ENCODE data around the gene SLC26A11.

Gene SLC26A11

DNA sequence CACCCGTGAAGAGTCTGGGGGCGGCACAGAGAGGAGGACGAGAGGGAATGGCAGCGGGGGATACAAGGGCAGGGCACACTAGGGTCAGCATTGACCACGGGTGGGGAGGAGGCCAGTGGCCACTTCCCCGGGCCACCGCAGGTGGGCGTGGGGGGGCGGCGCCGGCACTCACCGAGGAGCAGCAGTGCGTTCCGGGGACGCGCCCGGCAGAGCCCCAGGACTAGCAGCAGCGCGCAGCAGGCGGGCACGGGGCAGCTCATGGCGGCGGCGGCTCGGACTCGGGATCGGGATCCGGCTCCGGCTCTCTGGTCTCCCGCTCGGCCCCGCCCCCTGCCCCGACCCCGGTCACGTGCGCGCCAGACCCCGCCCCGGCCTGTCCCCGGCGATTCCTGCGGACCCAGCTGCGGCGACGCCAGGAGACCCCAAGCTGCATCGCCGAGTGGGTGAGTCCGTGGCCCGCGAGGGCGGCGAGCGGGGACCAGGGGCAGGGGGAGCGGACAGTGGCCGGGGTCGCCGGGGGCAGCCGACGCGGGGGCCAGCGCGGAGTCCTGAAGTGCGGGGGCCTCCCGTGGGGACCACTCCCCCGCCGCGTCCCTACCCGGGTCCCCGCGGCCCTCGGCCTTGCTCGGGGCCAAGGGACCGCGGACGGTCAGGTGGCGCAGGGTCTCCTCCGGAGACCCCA is at the start of gene SLC26A11, which contains the start of gene SGSH:
SLC26A11 (plus strand) TSS at position 374 of the 682 bp plus-strand sequence. CDS start 1,134 bp downstream, outside the sequence.
SGSH (minus strand) TSS at position 280 of the 682 bp plus-strand sequence; CDS start at position 260, 20 bp downstream.
- DNase-seq (ENCODE audit: low read depth, low spot score), result no peak

DNA sequence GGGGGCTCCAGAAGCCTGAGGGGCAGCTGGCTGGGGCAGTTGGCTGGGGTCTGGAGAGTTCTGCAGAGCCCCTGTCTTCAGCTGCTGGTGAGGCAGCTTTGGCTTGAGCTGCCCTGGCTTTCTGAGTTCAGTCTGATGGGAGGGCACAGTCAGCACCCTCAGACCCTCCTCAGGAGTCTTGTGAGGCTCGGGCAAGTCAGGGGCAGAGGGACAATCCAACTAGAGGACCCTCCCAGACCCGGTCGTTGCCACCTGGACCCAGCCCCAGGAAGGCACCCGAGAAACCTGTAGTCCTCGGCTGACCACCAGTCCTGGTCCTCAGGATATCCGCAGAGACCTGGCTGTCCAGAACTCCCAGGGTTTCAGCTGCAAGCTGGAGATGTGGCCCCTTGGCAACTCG is 48.5 kb upstream of the SLC26A11 start:
- no peak for DNase-seq (ENCODE audit: low read depth, low spot score)

DNA sequence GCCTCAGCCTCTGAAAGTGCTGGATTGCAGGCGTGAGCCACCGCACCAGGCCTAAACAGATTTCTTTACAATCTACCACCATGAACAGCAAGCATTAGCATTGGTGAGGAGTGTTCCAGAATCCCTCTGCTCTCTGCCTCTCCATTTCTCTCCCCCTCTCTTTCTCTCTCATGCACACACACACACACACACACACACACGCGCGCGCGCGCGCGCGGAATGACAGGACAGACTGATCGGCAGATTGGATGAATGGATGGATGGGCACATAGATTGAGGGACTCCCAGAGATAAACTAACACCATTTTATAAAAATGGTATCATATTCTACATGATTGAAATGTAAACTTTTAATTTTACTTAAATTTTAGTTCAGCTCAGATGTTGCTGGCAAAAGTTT is 47.1 kb upstream of the SLC26A11 start:
- no peak for DNase-seq (ENCODE audit: low read depth, low spot score)

DNA sequence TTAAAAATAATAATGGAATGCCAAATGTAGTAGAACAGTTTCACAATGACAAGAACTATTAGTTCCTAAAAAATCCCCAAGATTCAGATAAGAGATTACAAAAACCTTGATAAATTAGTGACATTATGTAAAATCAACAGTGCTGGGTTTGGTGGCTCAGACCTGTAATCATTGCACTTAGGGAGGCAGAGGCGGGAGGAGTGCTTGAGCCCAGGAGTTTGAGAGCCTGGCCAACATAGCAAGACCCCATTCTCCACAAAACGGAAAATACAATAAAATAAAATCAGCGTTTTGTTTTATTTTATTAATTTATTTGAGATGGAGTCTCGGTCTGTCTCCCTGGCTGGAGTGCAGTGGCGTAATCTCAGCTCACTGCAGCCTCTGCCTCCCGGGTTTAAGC is 46.3 kb upstream of the SLC26A11 start:
- DNase-seq (ENCODE audit: low read depth, low spot score), result no peak

DNA sequence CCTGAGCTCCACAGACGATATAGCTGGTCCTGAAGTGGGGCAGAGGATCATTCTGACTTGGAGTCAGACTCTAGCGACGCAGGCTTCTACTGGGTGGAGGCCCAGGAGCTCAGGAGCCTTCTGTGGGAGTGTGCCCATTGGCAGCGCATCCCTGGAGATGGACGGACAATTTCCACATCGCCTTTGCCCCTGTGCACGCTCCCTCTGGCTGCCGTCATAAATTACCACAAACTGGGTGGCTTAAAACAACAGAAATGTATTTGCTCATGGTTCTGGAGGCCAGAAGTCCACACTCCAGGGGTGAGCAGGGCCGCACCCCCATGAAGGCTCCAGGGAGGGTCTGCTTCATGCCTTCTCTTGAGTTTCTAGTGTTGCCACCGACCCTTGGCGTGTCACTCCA is 43.5 kb upstream of the SLC26A11 start:
- DNase-seq (ENCODE audit: low read depth, low spot score), result no peak

DNA sequence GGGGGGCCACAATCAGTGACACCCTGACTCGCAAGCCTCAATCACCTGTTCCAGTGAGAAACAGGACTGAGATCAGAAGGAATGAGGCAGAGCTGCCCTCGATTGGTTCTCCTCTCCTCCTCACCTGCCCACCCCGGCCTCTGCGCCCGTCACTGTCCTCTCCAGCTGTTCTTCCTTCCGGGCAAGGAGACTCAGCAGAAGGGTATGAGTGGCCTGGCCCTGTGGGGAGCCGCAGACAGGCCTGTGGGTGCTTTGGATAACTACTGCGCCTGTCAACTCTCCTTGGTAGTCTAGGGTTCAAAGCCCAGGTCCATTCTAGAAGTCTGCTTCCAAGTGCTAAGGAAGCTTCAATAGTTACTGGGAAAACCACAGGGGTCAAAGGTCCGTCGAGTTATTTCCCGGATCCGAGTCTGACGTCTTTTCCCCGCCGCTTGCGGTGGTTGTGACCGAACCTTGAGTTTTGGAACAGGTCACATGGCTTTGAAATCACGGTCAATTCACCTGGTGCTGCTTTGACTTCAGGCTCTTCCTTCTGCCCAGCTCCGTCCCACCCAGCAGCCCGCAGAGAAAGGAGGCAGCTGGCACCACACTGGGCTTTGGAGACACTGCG is 42.1 kb upstream of the SLC26A11 start:
- no peak for DNase-seq (ENCODE audit: low read depth, low spot score)

DNA sequence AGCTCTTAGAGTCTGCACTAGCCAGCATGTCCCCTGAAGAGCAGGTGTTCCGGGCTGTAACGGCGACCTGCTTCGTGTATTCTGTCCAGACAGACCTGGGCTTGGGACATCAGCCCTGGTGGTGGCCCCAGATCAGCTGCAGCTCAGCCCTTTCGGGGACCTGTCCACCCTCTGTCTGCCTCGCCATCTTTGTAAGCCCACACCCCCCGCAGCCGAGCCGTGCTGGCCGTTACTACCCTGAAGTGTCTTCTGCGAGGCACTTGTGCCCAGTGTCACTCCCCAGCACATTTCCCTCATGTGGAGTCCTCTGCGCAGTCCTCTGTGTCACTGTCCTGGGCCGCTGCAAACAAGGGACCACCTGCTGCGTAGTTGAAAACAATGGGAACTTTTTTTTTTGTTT is 40.0 kb upstream of the SLC26A11 start:
- DNase-seq (ENCODE audit: low read depth, low spot score), result no peak

DNA sequence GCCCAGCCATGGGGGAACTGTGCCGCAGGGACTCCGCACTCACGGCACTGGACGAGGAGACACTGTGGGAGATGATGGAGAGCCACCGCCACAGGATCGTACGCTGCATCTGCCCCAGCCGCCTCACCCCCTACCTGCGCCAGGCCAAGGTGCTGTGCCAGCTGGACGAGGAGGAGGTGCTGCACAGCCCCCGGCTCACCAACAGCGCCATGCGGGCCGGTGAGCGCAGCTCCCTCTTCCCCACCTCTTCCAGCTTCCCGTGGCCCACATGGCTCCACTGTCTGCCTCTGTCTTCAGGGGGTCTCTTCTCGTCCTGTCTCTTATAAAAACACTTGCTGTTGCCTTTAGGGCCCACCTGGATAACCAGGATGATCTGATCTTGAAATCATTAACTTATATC is 38.8 kb upstream of the SLC26A11 start:
- DNase-seq (ENCODE audit: low read depth, low spot score), result no peak

DNA sequence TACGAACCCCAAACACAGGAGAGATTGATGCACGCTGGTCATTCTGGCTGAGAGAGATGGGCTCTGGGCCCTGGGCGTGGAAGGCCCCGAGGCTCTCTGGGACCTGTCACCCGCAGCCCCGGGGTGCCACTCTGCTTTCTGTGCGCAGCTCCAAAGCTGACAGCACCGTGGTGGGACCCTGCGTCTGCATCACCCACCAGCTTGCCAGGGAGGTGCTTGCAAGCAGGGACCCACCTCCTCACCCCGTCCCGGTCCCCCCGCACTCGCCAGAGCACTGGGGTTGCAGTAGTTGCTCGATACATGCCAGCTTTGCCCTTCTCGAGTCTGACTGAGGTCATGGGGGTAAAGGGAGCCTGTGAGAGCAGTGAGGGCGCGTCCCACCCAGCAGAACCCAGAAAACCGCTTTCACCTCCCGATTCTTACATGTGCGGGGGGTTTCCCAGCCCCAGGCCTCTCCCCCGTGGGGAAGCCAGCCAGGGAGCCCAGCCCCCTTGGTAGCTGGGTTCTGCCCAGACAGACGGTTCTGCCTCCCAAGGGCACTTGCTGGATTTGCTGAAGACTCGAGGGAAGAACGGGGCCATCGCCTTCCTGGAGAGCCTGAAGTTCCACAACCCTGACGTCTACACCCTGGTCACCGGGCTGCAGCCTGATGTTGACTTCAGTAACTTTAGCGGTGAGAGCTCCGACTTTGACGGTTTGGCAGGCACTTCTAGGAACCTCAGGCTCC is 37.9 kb upstream of the SLC26A11 start:
- DNase-seq (ENCODE audit: low read depth, low spot score), result no peak

DNA sequence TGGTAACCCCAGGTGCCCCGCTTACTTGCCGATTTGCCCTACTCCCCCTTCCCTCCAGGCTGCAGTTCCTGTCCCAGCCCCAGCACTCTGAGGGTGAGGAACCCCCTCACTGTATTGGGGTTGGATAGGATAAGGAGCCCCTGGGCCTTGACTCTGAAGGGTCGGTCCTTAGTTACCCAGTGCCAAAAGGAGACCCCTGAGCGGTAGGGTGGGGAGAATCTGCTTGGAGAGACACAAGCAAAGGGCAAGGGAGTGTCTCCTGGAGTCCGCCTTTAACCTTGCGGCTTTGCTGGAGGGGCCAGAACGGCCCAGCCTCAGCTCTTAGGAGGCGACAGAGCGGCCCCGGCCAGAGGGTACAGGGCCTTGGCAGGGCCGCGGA is 37.4 kb upstream of the SLC26A11 start:
- no peak for DNase-seq (ENCODE audit: low read depth, low spot score)

DNA sequence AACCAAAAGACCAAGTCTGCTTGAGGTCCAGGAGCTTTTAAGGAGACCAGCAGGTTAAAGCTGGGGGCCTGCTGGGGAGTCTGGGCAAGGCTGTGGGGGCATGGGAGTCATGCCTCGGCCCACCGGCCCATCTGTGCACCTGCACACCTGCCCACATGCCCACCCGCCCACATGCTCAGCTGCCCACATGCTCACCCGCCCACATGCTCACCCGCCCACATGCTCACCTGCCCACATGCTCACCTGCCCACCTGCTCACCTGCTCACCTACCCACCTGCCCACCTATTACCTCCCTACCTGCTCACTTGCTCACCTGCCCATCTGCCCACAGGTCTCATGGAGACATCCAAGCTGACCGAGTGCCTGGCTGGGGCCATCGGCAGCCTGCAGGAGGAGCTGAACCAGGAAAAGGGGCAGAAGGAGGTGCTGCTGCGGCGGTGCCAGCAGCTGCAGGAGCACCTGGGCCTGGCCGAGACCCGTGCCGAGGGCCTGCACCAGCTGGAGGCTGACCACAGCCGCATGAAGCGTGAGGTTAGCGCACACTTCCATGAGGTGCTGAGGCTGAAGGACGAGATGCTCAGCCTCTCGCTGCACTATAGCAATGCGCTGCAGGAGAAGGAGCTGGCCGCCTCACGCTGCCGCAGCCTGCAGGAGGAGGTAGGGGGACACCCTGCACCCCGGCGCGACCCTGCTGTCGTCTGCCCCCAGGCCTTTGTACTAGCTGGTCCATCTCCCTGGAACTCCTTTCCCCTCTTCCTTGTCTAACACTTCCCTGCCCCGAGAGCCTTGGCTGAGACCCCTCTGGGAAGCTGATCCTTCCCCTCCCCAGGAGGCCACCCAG is 36.4 kb upstream of the SLC26A11 start:
- no peak for DNase-seq (ENCODE audit: low read depth, low spot score)

DNA sequence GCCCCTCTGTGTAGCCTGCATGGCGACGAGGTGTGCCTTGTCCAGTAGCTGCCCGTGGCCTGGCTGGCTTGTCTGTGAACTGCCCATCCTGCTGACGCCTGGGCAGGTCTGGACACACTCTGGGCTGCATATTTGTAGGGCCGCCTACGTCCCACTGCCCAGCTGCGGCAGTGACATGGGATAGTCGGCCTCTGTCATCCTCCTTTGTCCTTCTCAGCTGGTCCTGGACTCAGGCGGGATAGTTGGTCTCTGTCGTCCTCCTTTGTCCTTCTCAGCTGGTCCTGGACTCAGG is 35.9 kb upstream of the SLC26A11 start:
- DNase-seq (ENCODE audit: low read depth, low spot score), result no peak

DNA sequence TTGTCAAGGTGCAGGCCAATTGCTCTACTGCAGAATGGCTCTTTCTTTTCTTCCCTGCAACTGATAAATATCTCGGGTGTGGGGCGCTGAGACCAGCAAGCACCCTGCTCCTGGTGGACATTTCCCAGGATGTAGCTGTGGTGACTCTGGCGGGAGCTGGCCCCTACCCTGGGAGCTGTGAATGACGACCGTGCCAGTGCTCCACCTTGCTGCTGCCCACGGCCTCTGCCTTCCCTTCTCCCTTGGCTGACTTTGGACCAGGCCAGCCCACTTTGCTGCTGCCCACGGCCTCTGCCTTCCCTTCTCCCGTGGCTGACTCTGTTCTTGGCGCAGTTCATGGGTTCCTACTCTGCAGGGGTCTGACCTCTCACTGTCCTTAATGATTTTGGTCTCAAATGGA is 34.3 kb upstream of the SLC26A11 start:
- no peak for DNase-seq (ENCODE audit: low read depth, low spot score)

DNA sequence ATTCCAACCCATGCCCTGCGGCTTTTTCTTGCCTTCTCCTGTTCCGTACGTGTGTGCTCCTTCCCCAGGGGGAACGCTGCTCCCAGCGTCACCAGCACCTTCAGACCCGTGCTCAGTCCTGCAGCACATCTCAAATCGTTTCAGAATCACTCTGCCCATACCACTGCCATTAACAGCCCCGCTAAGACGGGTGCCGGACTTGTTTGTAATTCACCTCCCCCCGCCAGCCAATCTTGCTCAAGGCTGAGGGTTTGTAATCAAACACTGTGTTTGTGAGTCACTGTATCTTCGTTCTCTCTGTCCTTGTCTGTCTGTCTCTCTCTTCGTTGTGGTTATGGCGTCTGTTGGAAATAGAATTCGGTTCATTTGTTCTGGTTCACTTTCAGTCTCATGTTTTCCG is 33.1 kb upstream of the SLC26A11 start:
- no peak for DNase-seq (ENCODE audit: low read depth, low spot score)

DNA sequence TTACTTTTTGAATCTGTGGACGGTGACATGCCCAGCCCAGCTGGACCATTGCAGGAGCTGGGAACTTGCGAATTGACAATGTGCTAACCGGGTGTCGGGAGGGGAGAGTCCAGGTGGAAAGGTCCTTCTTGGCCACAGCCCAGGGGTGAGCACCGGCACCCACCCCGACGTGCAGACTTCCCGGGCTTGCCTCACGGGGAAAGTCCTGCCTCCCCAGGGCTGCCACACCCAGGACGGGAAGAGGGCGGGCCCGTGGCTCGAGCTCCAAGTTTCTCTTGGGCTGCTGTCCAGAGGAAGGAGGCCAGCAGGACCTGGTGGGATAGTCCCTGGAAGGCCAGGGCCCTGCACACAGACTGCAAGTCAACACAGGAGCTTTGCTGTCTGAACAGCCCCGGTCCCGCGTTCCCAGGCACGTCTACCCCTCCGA is 32.7 kb upstream of the SLC26A11 start:
- DNase-seq (ENCODE audit: low read depth, low spot score), result no peak

DNA sequence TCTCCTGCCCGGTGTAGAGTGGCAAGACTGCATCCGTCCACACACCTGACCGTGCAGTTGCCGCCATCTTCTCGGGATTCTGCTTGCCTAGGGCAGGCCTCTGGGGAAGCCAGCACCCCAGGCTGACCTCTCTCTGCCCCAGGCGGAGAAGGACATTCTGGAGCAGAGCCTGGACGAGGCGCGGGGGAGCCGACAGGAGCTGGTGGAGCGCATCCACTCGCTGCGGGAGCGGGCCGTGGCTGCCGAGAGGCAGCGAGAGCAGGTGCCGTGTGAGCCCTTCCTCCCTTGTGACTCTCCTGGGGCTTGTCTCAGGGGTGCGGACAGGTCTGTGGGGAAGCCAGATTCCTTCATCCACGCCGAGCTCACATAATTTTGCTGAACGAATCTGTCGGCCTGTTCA is 30.6 kb upstream of the SLC26A11 start:
- no peak for DNase-seq (ENCODE audit: low read depth, low spot score)

DNA sequence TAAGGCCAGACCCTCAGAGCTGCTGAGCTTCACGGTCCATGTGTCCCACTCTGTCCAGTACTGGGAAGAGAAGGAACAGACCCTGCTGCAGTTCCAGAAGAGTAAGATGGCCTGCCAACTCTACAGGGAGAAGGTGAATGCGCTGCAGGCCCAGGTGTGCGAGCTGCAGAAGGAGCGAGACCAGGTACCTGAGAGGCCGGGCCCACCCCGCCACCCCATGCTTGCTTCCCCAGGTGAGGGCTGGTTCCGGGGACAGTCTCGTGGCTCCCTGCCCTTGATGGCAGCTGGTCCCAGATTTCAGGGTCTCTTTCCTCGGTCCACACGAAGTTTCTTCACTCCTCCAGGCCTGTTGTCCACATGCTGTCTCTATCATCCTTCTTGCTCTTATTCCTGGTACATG is 29.5 kb upstream of the SLC26A11 start:
- no peak for DNase-seq (ENCODE audit: low read depth, low spot score)

DNA sequence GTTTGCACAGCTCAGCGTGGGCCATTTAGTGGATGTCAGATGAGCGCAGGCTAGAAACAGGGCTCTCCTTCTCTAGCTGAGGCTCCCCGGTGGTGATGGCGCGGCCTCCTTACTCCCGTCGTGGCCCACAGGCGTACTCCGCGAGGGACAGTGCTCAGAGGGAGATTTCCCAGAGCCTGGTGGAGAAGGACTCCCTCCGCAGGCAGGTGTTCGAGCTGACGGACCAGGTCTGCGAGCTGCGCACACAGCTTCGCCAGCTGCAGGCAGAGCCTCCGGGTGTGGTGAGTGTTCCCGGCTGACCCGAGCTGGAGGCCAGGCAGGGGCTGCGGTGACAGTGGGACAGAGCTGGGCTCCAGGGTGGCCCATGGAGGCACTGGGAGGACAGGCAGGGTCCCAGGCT is 29.0 kb upstream of the SLC26A11 start:
- no peak for DNase-seq (ENCODE audit: low read depth, low spot score)

DNA sequence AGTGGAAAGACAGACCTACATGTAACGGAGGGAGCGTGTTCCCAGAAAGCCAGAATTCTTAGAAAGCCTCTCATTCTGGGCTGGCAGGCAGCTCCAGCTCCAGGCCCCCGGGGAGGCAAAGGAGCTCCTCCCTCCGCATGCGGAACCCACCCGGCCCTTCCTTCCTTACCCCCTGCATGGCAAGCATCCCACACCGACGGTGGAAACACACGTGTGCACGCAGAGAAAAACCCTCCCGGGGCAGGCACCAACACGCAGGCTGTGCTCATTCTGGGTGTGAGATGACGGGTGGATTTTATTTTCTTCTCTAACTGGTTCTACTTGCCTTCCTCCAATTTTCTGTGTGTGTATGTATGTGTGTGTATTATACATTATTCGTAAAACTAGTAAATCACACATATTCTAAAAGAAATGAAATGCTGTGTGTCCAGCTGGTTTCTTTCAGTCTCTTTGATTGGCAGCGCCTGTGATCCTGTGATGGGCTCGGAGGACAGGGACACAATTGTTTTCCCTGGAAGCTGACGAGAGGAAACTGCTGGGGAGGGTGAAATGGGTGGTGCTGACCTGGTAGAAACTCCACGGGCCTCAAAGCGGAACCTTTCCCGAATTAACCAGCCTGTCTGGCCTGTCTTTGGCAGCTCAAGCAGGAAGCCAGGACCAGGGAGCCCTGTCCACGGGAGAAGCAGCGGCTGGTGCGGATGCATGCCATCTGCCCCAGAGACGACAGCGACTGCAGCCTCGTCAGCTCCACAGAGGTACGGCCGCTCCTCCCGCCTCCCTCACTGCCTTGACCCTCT is 28.2 kb upstream of the SLC26A11 start:
- DNase-seq (ENCODE audit: low read depth, low spot score), result no peak

DNA sequence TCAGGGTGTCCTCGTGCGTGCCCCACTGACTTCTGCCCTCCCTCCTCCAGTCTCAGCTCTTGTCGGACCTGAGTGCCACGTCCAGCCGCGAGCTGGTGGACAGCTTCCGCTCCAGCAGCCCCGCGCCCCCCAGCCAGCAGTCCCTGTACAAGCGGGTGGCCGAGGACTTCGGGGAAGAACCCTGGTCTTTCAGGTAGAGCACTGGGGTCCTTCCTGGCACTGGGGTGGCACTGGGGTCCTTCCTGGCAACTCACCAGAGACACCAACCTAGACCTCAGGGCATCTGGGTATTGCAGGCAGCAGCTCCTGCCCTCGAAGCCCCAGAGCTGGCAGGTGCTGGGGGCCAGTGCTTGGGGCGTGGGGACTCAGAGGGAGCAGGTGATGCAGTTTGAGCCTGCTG is 25.1 kb upstream of the SLC26A11 start:
- no peak for DNase-seq (ENCODE audit: low read depth, low spot score)
